Kidney epithelial cell (primary cell): ENCODE results near the gene SMARCA4. TPM values are rescaled to one million over a fixed set of nuclear protein-coding genes. Genes with fewer than 3 reads are reported as not detected.
"Not testable (repeated sequence)": the region's sequence is repeated elsewhere in the genome, so short reads cannot be mapped to it uniquely, and the experiment has no call there.

ENCODE experiments used
- DNase-seq: peaks from one replicate; pipeline ENCODE4 v3.0.0-alpha.2; 2010; ENCODE audit warnings: low read depth
- H3K27me3 ChIP-seq: 2 replicates; pipeline ENCODE4 v1.6.0; 2011; ENCODE audit warnings: low read length; ENCODE audit not compliant: control insufficient read depth, insufficient read depth
- H3K36me3 ChIP-seq: 2 replicates; pipeline ENCODE4 v1.5.1; 2011; ENCODE audit warnings: low read length; ENCODE audit not compliant: control insufficient read depth, insufficient read depth
- H3K4me3 ChIP-seq: 2 replicates; pipeline ENCODE4 v1.5.1; 2011; ENCODE audit warnings: low read depth, mild to moderate bottlenecking, control low read depth, low read length
- total RNA-seq: library from RNA; depleted of rRNA; stranded (reverse); fragments of >200 nt; gene quantifications from 2 replicates; pipeline ENCODE4 v1.2.3, GENCODE V29; 2015
- TF ChIP-seq, protein P1 (sequence below): IDR thresholded peaks from 2 replicates; pipeline ENCODE4 v1.5.1; 2011; ENCODE audit warnings: mild to moderate bottlenecking, moderate library complexity, low read length, control low read depth, inconsistent platforms; ENCODE audit not compliant: insufficient read depth, poor library complexity, severe bottlenecking

SMARCA4 gene
- total RNA-seq, 1 donor from 2014 or later, result 124 TPM

DNA sequence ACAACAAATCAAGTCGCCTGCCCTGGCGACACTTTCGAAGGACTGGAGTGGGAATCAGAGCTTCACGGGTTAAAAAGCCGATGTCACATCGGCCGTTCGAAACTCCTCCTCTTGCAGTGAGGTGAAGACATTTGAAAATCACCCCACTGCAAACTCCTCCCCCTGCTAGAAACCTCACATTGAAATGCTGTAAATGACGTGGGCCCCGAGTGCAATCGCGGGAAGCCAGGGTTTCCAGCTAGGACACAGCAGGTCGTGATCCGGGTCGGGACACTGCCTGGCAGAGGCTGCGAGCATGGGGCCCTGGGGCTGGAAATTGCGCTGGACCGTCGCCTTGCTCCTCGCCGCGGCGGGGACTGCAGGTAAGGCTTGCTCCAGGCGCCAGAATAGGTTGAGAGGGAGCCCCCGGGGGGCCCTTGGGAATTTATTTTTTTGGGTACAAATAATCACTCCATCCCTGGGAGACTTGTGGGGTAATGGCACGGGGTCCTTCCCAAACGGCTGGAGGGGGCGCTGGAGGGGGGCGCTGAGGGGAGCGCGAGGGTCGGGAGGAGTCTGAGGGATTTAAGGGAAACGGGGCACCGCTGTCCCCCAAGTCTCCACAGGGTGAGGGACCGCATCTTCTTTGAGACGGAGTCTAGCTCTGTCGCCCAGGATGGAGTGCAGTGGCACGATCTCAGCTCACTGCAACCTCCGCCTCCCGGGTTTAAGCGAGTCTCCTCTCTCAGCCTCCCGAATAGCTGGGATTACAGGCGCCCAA lies 128.6 kb downstream of the SMARCA4 start, which contains the start of gene LDLR:
LDLR (plus strand) TSS at position 210 of the 760 bp plus-strand sequence; CDS start at position 296, 86 bp downstream.
- peaks cover 2% of the 10 kb centered on the region for H3K36me3 ChIP-seq
- DNase-seq, result peak; percentile 84
- TF ChIP-seq, protein P1, sequence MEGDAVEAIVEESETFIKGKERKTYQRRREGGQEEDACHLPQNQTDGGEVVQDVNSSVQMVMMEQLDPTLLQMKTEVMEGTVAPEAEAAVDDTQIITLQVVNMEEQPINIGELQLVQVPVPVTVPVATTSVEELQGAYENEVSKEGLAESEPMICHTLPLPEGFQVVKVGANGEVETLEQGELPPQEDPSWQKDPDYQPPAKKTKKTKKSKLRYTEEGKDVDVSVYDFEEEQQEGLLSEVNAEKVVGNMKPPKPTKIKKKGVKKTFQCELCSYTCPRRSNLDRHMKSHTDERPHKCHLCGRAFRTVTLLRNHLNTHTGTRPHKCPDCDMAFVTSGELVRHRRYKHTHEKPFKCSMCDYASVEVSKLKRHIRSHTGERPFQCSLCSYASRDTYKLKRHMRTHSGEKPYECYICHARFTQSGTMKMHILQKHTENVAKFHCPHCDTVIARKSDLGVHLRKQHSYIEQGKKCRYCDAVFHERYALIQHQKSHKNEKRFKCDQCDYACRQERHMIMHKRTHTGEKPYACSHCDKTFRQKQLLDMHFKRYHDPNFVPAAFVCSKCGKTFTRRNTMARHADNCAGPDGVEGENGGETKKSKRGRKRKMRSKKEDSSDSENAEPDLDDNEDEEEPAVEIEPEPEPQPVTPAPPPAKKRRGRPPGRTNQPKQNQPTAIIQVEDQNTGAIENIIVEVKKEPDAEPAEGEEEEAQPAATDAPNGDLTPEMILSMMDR, result no peak
- H3K4me3 ChIP-seq, result peak within 1 kb of the TSS; percentile 86
- H3K27me3 ChIP-seq, result no peaks in the 10 kb centered on the region

- not testable (repeated sequence) for DNase-seq, H3K36me3 ChIP-seq, H3K27me3 ChIP-seq
- H3K4me3 ChIP-seq, result peak overlapping the region; percentile 86
Measured at GRCh38 chr19:11090014-11090263, 129.1 kb downstream of the SMARCA4 start.

DNA sequence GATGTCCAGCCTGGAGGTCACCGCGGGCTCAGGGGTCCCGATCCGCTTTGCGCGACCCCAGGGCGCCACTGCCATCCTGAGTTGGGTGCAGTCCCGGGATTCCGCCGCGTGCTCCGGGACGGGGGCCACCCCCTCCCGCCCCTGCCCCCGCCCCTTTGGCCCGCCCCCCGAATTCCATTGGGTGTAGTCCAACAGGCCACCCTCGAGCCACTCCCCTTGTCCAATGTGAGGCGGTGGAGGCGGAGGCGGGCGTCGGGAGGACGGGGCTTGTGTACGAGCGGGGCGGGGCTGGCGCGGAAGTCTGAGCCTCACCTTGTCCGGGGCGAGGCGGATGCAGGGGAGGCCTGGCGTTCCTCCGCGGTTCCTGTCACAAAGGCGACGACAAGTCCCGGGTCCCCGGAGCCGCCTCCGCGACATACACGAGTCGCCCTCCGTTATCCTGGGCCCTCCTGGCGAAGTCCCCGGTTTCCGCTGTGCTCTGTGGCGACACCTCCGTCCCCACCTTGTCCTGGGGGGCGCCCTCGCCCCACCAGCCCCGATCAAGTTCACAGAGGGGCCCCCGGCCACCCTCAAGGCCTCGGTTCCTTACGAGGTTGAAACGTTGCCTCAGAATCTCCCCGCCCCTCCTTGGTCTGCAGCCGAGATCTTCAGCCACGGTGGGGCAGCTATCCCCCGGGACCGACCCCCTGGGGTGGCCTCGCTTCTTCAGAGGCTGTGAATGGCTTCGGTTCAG lies 129.6 kb downstream of the SMARCA4 start:
- peak; percentile 86 for DNase-seq
- Histone ChIP-seq H3K4me3 (peak overlapping the region; percentile 86), H3K27me3 (no peaks in the 10 kb centered on the region), H3K36me3 (peaks cover 2% of the 10 kb centered on the region)
- TF ChIP-seq, protein P1, result no peak

GRCh38 chr19:11090997-11091702 lies 130.3 kb downstream of the SMARCA4 start:
- Histone ChIP-seq H3K4me3 (peak overlapping the region; percentile 86), H3K36me3 (peaks cover 2% of the 10 kb centered on the region), H3K27me3 (no peaks in the 10 kb centered on the region)
- TF ChIP-seq, protein P1, result no peak
- no peak for DNase-seq

GRCh38 chr19:11091703-11092153 lies 130.9 kb downstream of the SMARCA4 start:
- TF ChIP-seq, protein P1, result no peak
- Histone ChIP-seq H3K27me3 (no peaks in the 10 kb centered on the region), H3K36me3 (peaks cover 2% of the 10 kb centered on the region), H3K4me3 (peak overlapping the region; percentile 86)
- peak; percentile 83 for DNase-seq

DNA sequence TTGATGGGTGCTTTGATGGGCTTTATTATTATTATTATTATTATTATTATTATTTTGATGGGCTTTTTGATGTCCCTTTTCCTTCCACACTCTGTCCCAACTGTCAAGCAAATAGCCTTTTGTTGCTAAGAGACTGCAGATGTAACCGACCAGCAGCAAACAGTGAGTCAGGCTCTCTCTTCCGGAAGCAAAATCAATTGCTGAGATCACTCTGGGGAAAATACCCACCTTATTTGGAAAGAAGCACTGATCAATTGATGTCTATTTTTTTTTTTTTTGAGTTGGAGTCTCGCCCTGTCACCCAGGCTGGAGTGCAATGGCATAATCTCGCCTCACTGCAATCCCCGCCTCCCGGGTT lies 131.3 kb downstream of the SMARCA4 start:
- DNase-seq, result peak; percentile 57
- Histone ChIP-seq H3K27me3 (no peaks in the 10 kb centered on the region), H3K36me3 (peaks cover 2% of the 10 kb centered on the region), H3K4me3 (peak overlapping the region; percentile 86)
- TF ChIP-seq, protein P1, result no peak
